GM18861 (cell line): Measurements from ENCODE around the gene ATP6V0C.
A peak's percentile ranks its signal among the peaks of the same experiment; 100 is the strongest.

Experiments
- ATAC-seq: cut with Tn5 transposase; IDR thresholded peaks from one replicate; pipeline ENCODE4 v1.9.1; 2021; ENCODE audit not compliant: unreplicated experiment

The ATP6V0C gene

DNA sequence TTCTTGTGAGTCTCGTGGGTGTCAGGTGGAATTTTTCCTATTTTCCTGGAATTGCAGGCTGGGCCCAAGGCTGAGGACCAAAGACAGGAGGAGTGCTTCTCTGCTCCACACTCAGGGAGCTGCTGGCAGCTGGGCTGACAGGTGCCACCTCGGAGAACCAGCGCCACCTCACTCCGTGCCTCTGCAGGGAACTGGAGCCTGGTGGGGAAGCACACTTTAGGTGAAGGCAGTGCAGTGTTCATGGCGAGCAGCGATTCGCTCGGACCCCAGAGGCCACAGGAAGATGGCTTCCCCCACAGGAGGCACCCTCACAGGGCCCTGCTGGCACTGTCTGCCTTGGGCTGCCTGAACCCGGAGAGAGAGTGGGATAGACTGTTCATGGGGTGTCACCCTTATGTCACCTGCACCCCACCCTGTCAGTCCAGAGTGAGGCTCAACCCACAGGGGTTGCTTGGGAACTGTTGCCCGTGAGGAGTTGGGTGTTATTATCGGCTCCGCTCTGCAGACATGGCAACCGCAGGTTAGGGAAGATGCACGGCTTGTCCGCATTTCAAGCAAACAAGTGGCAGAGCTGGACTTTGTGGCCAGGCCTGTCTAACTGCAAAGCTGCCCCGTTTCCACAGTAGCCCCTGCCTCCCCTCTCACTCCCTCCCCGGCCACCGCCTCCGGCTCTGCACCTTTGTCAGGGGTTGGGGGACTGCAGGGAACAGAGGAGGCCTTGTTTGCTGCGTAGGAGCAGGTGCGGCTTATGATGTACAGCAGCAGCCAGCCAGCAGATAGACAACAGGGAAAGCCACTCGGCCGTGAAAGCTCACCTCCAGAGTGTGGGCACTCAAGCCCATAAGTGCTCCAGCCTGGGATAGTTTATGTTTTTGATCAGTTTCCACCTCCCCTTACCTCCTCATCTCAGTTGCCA, 23.3 kb upstream of the ATP6V0C start:
- no peak for ATAC-seq

DNA sequence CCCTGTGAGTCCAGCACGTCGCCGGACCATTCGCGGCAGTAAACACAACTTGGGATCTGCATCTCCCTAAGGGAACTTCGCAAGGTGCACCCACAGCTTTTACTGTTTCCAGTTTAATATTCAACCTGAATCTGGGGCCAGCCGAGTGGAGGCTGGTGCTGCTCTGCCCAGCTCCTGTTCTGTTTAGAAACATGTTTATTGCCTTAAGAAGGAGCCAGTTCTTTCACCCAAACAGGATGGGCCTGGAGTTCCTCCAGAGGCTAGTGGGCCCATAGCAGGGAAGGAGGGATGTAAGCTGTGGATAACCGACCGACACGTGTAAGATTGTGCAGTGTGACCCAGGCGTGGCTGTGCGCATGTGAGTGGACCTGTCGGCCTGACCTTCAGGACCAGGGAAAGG, 21.5 kb upstream of the ATP6V0C start:
- ATAC-seq: no peak

DNA sequence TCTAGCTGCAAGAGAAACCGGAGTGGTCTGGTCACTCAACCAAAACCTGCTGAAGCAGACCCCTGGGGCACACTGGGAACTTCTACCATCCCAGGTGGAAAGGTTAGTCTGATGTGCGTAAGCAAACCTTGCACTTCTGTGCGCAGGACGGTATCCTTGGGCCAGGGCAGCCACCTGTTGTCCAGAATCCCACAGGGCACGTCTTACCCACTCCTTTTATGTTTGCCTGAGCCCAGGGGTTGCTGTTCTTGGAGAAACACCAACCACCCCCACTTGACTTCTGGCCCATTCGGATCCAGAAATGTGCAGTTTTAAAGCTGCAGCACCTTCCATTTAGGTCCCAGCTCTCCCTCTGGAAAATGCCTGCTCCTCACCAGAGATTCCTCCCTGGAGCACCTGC, 20.1 kb upstream of the ATP6V0C start:
- ATAC-seq: no peak

DNA sequence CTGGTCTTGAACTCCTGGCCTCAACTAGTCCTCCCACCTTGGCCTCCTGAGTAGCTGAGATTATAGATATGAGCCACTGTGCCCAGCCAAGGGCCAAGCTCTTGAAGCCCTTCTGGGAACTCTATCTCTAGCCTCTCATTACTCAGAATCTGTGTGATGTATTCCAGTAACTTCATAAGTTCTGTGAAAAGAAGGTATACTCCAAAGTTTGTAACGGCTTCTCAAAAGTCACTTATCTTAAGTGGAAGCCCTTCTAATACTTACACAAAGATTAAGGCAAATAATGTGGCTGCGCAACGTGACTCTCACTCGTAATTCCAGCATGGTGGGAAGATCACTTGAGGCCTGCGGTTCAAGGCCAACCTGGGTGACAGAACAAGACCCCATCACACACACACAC, 19.1 kb upstream of the ATP6V0C start:
- no peak for ATAC-seq

DNA sequence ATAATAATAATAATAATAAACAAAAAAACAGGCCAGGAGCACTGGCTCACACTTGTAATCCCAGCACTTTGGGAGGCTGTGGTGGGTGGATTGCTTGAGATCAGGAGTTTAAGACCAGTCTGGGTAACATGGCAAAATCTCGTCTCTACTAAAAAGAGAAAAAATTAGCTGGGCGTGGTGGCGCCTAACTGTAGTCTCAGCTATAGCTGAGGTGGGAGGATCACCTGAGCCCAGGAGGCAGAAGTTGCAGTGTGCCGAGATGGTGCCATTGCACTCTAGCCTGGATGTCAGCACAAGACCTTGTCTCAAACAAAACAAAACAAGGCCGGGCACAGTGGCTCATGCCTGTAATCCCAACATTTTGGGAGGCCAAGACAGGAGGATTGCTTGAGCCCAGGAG, 18.7 kb upstream of the ATP6V0C start:
- ATAC-seq: no peak

DNA sequence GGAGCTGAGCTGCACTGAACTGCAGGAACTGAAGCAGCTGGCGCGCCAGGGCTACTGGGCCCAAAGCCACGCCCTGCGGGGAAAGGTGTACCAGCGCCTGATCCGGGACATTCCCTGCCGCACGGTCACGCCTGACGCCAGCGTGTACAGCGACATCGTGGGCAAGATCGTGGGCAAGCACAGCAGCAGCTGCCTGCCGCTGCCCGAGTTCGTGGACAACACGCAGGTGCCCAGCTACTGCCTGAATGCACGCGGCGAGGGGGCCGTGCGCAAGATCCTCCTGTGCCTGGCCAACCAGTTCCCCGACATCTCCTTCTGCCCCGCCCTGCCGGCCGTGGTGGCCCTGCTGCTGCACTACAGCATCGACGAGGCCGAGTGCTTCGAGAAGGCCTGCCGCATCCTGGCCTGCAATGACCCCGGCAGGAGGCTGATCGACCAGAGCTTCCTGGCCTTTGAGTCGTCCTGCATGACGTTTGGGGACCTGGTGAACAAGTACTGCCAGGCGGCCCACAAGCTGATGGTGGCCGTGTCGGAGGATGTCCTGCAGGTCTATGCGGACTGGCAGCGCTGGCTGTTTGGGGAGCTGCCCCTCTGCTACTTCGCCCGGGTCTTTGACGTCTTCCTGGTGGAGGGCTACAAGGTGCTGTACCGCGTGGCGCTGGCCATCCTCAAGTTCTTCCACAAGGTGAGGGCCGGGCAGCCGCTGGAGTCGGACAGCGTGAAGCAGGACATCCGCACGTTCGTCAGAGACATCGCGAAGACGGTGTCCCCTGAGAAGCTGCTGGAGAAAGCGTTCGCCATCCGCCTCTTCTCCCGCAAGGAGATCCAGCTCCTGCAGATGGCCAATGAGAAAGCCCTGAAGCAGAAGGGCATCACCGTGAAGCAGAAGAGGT, 17.3 kb upstream of the ATP6V0C start:
- ATAC-seq: no peak

DNA sequence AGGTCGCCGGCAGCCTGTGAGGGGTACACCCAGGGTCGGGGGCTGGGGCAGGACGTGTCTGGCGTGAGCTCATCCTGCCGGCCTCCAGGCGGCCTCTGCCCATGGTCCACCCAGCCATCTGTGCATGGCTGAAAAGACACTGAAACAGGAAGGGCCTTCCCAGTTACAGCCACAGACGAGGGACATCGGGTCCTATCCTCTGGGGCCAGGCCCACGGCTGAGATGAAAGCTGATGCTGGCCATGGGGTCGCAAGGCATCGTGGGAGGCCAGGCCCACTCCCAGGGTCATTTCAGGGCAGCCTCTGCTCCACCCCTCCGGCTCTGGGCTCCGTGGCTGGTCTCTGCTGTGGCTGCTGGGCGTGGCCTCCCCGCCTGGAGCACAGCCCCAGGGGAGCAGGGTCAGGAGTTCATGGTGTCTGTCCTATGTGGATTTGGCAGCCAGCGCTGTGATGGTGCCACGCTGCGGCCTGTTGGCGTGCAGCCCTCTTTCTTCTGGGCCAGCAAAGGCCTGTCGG, 16.6 kb upstream of the ATP6V0C start:
- no peak for ATAC-seq

DNA sequence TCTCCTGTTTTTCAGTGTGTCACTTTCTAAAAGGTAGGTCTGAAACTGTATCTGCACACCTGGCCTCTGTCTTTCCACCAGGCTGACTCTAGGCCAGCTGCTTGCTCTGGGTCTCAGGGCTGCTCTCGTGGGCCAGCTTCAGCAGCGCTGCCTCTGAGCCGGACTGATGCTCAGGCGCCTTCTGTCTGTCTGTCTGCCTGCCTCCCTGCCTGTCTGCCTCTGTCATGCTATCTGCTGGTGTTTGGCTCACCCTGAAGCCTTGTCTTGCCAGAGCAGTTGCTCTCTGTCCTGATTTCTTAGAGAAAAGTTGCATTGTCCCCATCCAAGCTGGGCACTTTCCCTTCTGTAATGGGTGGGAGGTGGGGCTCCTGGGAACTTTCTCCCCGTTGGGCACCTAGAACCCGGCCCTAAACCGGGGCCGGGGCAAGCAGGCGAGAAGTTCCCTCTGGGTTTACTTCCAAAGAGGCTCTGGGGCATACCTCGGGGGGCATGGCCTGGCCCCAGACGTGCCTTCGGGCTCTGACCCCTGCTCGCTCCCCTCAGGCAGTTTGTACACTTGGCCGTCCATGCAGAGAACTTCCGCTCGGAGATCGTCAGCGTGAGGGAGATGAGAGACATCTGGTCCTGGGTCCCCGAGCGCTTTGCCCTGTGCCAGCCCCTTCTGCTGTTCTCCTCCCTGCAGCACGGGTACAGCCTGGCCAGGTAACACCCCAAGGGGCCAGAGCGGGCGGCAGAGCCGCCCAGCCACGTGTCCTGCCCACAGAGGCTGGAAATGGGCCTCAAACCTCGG, 15.9 kb upstream of the ATP6V0C start:
- no peak for ATAC-seq

DNA sequence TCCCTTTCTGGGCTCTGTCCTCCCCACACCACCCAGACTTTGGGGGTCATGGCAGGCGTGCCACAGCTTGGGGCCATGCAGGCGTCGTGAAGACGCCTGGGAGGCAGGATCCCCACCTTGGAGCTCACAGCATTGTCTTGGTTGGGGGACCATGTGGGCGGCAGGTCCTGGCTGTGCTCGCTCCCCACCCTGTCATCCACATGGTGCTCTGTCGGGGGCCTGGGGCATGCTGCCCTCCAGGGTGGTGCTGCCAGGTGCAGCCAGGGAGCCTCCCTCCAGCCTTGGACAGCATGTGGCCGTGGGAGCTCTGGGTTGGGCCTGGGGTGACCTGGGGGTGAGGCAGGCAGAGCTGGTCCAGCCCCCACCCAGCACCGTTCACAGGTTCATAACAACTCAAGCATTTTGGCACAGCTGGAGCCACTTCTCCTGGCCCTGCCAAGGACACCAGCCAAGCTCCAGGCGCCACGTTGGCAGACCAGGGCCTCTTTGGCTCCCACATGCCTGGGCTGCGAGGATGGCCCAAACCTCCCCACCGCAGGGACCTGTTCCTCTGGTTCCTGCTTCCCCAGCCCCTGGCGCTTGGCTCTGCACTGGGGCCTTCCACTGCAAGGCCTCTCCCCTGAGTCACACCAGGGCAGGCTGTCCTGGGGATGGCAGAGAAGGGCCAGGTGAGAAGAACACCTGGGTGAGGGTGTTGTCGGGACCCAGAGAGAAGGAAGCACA, 15.1 kb upstream of the ATP6V0C start:
- ATAC-seq: no peak

DNA sequence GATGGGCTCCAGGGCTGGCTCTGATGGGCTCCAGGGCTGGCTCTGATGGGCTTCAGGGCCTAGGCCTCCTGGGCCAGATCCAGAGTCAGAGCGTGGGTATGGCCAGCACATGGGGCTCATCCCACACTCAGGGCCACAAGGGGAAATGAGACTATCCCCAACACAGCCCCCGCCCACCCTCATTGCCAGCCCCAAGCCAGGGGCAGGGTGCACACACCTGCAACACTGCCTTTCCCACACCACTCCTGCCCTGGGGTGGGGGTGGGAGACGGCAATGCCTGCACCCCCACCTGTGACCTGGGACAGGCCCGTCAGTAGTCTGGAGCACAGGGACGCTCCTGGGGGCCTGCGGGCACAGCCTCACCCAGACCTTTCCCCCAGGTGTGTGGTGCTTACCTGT, 14.3 kb upstream of the ATP6V0C start:
- ATAC-seq: no peak

DNA sequence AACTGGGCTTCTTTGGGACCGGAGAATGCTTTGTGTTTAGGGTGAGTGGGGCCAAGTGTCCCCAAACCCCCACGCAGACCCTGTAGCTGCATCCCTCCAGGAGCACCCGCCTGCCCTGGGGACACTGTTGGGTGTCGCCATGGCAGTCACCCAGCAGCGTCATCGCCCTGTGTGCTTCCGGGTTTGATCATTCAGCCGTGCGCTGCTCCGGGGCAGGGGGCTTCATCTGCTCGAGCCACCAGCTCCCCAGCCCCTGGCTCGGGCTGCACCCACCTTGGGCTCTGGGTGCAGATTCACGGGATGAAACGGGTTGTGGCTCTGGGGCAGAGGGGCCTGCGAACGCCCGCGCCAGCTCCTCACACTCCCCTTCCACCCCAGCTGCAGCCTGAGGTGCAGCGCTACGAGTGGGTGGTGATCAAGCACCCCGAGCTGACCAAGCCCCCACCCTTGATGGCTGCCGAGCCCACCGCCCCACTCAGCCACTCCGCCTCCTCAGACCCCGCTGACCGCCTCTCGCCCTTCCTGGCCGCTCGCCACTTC, 13.8 kb upstream of the ATP6V0C start:
- no peak for ATAC-seq

DNA sequence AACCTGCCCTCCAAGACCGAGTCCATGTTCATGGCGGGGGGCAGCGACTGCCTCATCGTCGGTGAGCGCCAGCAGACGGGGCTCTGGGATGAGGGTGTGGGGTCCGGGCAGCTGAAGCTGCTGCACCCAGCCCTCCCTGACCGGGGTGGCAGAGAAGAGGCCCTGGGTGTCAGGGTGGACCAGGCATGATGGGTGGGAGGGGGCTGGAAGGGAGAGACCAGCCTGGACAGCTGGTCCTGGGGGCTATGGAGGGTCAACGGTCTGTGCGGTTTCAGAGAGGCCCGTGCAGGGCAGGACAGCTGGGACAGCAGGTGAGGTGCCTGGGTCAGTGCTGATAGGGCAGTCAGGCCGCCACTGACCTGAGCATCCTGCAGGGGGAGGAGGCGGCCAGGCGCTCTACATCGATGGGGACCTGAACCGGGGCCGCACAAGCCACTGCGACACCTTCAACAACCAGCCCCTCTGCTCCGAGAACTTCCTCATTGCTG, 13.3 kb upstream of the ATP6V0C start:
- no peak for ATAC-seq

DNA sequence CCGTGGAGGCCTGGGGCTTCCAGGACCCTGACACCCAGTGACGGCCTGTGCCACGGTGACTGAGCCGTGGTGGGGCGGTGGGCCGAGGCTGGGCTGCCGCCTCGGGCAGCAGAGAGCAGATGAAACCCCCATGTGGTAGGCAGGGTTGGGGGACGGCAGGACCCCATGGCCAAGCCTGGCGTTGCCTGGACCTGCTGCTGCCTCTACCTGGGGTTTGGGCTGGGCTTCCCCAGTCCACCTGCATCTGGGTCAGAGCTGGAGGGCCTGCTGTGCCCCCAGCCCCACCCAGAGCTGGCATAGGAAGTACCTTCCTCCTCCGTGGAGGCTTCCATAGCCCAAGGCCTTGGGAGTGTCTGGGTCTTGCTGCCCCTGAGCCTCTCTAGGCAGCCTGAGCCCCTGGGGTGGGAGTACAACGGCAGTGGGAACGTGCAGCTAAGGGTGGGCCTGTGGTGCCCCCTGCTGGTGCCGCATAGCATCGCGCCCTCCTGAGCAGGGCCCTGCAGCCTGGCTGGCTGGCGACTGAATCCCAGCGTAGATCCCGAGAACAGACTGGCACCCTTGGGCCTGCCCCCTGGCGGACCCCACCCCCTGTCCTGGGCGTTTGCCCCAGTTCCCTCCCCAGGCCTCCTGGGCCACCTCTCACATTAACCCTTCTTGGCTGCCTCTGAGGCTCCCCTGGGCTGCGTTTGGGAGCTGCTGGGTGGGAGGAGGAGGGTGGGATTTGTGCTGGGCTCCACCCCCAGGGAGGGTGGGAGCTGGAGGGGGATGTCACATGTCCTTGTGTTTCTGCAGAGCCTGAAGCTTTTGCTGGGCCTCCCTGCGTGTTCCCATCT, 12.6 kb upstream of the ATP6V0C start:
- ATAC-seq: no peak

DNA sequence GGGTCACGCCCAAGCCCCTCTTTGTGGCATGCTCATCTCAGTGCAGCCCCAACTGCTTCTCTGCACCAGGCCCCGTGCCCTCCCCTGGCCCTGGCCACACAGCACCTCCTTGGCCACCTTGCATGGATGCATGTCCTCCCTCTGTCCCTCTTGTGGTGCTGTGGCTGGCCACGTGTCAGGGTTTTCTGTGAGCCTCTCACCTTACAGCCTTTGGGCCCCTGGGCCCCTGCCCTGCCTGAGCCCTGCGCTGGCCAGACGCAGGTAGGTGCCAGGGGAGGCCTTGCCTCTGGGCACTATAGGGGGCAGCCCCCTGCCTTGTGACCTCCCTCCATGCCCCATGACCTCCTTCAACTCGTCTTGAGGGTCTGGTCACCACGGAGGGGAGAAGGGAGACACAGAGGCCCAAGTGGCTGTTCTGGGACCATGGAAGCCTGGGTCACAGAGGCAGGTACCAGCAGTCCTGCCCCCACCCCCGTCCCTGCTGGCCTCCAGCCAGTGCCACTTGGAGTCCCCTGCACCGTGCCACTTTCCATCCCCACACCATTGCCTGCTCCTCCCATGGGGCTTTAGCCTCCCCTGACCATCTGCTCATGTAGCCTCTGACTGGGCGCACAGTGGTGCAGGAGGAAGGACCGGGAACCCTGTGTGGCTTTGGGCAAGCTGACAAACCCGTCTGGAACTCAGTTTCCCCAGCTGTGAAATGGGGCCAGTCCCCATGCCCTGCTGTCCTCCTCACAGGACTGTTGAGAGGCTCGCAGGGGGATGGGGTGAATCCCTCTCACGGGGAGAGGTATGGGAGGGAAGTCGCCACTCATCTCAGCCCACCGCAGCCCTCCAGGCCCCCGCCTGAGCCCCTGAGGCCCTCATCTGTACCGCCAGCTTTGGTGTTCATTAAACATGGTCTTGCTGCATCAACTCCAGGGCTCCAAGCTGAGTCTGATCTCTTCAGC, 11.5 kb upstream of the ATP6V0C start:
- no peak for ATAC-seq

DNA sequence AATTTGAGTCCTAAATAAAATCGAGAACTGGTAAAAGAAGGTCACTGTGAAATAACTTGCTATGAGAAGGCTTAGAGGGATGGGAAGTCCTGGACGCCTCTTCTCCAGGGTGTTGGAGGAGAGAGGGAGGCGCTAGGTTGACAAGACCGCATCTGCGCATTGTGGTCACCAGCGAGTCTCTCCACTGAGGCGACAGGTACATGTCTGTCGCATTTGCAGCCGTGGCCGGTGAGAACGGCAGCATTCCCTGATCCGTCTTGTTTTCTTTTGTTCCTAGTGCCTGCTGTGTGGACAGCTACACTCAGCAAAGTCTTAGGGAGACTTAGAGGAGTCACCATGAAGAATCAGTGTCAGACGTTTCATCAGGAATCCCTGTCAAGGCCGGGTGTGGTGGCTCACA, 8.1 kb upstream of the ATP6V0C start:
- ATAC-seq: no peak

DNA sequence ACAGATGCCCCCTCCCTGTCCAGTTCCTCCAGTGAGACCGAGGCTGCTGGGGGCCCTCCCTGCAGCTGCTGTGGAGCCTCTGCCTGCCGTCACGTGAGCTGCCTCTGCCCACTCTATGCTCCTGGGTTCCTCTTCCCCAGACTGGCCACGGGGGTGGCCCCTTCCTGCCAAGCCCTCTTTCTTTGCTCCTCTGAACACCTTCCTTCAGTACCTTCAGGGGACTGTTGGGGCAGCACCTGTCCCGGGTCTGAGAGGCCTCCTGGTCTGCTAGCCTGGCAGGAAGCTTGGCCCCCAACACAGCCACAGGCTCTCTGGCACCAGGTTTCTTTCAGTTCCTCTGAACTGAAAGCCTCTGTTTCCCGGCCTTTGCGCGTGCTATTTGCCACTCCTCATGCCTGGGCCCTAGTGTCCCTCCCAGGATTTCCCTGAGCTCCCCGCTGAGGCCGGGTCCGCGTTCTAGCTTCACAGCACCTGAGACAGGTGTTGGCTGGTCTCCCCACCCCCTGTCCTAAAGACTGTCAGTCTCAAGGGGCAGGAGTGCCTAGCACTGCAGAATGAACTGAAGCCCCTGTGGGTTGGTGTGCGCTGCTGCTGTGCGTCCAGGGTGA, 6.6 kb upstream of the ATP6V0C start:
- peak; percentile 41 for ATAC-seq

DNA sequence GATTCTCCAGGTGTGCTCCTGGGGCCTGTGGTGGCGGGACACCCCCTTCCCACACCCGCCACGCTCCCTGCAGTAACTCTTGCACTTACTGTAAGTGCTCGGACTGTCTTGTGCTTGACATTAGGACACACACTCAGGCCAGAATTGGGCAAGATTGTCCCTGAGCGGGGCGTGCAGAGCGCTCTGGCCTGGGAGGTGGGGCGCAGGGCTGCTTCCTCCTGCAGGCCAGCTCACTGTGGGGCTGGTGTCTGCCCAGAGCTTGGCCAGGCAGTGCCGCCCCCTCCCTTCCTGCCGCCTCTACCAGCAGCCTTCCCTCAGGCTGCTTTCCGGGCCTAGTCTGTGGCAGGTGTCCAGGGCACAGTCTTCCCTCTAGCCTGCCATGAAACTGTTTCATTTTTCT, 6.1 kb upstream of the ATP6V0C start:
- peak; percentile 10 for ATAC-seq
